K562 (cell line): ENCODE data around the gene NUP62. TPM values are rescaled to one million over a fixed set of nuclear protein-coding genes. Genes with fewer than 3 reads are reported as not detected.

Source experiments
- BRF1 ChIP-seq: IDR thresholded peaks from 3 replicates; pipeline ENCODE4 v1.6.1; 2011; ENCODE audit warnings: borderline replicate concordance, mild to moderate bottlenecking; ENCODE audit not compliant: insufficient read length; ENCODE audit errors: extremely low read depth
- HDAC8 ChIP-seq: fragments of 450-650 bp; IDR thresholded peaks from 2 replicates; pipeline ENCODE4 v1.6.1; 2016; ENCODE audit warnings: mild to moderate bottlenecking, missing genetic modification characterization, moderate library complexity, missing compliant biosample characterization
- HMGN3 ChIP-seq: IDR thresholded peaks from 2 replicates; pipeline ENCODE4 v1.6.1; 2011; ENCODE audit warnings: borderline replicate concordance, low read depth, mild to moderate bottlenecking, mixed read lengths, low read length; ENCODE audit not compliant: insufficient read length; ENCODE audit errors: extremely low read depth
- HOXB6 ChIP-seq: fragments of 250-450 bp; sonication (Bioruptor Pico); IDR thresholded peaks from 2 replicates; pipeline ENCODE4 v1.5.1; 2022; ENCODE audit warnings: mild to moderate bottlenecking, borderline replicate concordance
- NFIC ChIP-seq: fragments of 450-650 bp; IDR thresholded peaks from 2 replicates; pipeline ENCODE4 v1.6.1; 2017; ENCODE audit warnings: mild to moderate bottlenecking, inconsistent platforms
- PHB2 ChIP-seq: fragments of 450-650 bp; IDR thresholded peaks from 2 replicates; pipeline ENCODE4 v1.6.1; 2017; ENCODE audit warnings: low read depth
- STAT5A ChIP-seq: IDR thresholded peaks from 2 replicates; pipeline ENCODE4 v1.6.1; 2012; ENCODE audit warnings: low read length, inconsistent platforms, borderline replicate concordance
- ZNF75A ChIP-seq: fragments of 450-650 bp; formaldehyde crosslinking; IDR thresholded peaks from 2 replicates; pipeline ENCODE4 v1.4.0; 2020; ENCODE audit warnings: mild to moderate bottlenecking
- polyA plus RNA-seq, 8 experiments: library from polyadenylated mRNA; depleted of rRNA in 4 of 8; stranded (reverse) in 5 of 8; unstranded in 3 of 8; fragments of >200 nt; fragmentation: Nextera tagmentation in 2 of 8; fragmentation: Illumina TruSeq in 1 of 8; extraction: Ambion mirVana in 2 of 8; extraction: Trizol in 1 of 8; gene quantifications; 2 replicates each; pipeline versions ENCODE4 v1.2.1 to v1.2.3, GENCODE V29; 2011 to 2014; ENCODE audit warnings: inconsistent platforms in 1 of 8, missing spikeins in 1 of 8
- total RNA-seq, 7 experiments: library from RNA; depleted of rRNA in 6 of 7; stranded (reverse); fragments of >200 nt in 6 of 7; fragmentation: Illumina TruSeq in 2 of 7; extraction: Trizol in 2 of 7; gene quantifications; 2 replicates each; pipeline versions ENCODE4 v1.2.1 to v1.2.3, GENCODE V29; 2011 to 2021; ENCODE audit warnings: low replicate concordance in 1 of 7
- TF ChIP-seq, protein P1 (sequence below), 2 experiments: fragments of 450-650 bp; IDR thresholded peaks; 2 replicates each; pipeline ENCODE4 v1.6.1; 2018; ENCODE audit warnings: mild to moderate bottlenecking in 2 of 2, low read depth in 1 of 2; ENCODE audit not compliant: partially characterized antibody in 2 of 2
- TF ChIP-seq, protein P2 (sequence below): fragments of 450-650 bp; formaldehyde crosslinking; conservative IDR thresholded peaks from 2 replicates; pipeline ENCODE4 v1.4.0; 2022; ENCODE audit warnings: mild to moderate bottlenecking, missing genetic modification characterization
- TF ChIP-seq, protein P3 (sequence below): fragments of 450-650 bp; IDR thresholded peaks from 2 replicates; pipeline ENCODE4 v1.6.1; 2016; ENCODE audit warnings: mild to moderate bottlenecking, moderate library complexity

Gene NUP62
- total and polyA plus RNA-seq, 9 of the 15 experiments (the other 6 are each of a cell fraction or from before 2014, with no cell fraction given): 16.9 to 109 (median 66.0) TPM

DNA sequence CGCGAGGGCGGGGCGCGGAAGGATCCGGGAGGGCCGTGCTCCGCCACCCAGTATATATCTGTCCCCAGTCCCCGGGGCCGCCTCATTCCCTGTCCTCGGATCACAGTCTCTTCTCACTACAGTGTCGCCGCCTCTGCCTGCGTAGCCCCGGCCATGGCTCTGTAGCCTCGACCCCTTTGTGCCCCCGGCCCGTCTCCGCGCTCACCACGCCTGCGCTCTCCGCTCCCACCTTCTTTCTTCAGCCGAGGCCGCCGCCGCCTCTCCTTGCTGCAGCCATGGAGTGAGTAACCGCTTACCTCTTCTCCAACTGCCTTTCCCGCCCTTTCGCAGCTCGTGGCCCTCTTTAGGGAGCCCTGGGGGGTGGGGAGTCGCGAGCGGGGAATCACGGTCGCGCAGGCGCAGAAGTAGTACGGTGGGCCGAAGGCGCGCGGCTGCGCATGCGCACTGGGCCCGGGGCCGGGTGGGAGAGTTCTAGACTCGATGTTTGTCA, at the start of gene NUP62, which contains the start of gene ATF5 (continued):
- TF ChIP-seq, protein P1, sequence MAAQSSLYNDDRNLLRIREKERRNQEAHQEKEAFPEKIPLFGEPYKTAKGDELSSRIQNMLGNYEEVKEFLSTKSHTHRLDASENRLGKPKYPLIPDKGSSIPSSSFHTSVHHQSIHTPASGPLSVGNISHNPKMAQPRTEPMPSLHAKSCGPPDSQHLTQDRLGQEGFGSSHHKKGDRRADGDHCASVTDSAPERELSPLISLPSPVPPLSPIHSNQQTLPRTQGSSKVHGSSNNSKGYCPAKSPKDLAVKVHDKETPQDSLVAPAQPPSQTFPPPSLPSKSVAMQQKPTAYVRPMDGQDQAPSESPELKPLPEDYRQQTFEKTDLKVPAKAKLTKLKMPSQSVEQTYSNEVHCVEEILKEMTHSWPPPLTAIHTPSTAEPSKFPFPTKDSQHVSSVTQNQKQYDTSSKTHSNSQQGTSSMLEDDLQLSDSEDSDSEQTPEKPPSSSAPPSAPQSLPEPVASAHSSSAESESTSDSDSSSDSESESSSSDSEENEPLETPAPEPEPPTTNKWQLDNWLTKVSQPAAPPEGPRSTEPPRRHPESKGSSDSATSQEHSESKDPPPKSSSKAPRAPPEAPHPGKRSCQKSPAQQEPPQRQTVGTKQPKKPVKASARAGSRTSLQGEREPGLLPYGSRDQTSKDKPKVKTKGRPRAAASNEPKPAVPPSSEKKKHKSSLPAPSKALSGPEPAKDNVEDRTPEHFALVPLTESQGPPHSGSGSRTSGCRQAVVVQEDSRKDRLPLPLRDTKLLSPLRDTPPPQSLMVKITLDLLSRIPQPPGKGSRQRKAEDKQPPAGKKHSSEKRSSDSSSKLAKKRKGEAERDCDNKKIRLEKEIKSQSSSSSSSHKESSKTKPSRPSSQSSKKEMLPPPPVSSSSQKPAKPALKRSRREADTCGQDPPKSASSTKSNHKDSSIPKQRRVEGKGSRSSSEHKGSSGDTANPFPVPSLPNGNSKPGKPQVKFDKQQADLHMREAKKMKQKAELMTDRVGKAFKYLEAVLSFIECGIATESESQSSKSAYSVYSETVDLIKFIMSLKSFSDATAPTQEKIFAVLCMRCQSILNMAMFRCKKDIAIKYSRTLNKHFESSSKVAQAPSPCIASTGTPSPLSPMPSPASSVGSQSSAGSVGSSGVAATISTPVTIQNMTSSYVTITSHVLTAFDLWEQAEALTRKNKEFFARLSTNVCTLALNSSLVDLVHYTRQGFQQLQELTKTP (IDR thresholded peaks at IDR 0.05; ENCODE audit: low read depth in 1 of 2, partially characterized antibody in 2 of 2): peak; percentile 86 to 94
- no peak for TF ChIP-seq STAT5A
- TF ChIP-seq, protein P2, sequence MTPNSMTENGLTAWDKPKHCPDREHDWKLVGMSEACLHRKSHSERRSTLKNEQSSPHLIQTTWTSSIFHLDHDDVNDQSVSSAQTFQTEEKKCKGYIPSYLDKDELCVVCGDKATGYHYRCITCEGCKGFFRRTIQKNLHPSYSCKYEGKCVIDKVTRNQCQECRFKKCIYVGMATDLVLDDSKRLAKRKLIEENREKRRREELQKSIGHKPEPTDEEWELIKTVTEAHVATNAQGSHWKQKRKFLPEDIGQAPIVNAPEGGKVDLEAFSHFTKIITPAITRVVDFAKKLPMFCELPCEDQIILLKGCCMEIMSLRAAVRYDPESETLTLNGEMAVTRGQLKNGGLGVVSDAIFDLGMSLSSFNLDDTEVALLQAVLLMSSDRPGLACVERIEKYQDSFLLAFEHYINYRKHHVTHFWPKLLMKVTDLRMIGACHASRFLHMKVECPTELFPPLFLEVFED: peak; percentile 95
- TF ChIP-seq HDAC8: 0 out of 2 replicates have a peak, but pooled peaks have one; percentile 33
- peak; percentile 51 for TF ChIP-seq HMGN3
- TF ChIP-seq ZNF75A (CRISPR knock-in tag): no peak
- TF ChIP-seq BRF1: no peak
- TF ChIP-seq PHB2: no peak; the same call in 1 of the 2 replicates
- TF ChIP-seq, protein P3, sequence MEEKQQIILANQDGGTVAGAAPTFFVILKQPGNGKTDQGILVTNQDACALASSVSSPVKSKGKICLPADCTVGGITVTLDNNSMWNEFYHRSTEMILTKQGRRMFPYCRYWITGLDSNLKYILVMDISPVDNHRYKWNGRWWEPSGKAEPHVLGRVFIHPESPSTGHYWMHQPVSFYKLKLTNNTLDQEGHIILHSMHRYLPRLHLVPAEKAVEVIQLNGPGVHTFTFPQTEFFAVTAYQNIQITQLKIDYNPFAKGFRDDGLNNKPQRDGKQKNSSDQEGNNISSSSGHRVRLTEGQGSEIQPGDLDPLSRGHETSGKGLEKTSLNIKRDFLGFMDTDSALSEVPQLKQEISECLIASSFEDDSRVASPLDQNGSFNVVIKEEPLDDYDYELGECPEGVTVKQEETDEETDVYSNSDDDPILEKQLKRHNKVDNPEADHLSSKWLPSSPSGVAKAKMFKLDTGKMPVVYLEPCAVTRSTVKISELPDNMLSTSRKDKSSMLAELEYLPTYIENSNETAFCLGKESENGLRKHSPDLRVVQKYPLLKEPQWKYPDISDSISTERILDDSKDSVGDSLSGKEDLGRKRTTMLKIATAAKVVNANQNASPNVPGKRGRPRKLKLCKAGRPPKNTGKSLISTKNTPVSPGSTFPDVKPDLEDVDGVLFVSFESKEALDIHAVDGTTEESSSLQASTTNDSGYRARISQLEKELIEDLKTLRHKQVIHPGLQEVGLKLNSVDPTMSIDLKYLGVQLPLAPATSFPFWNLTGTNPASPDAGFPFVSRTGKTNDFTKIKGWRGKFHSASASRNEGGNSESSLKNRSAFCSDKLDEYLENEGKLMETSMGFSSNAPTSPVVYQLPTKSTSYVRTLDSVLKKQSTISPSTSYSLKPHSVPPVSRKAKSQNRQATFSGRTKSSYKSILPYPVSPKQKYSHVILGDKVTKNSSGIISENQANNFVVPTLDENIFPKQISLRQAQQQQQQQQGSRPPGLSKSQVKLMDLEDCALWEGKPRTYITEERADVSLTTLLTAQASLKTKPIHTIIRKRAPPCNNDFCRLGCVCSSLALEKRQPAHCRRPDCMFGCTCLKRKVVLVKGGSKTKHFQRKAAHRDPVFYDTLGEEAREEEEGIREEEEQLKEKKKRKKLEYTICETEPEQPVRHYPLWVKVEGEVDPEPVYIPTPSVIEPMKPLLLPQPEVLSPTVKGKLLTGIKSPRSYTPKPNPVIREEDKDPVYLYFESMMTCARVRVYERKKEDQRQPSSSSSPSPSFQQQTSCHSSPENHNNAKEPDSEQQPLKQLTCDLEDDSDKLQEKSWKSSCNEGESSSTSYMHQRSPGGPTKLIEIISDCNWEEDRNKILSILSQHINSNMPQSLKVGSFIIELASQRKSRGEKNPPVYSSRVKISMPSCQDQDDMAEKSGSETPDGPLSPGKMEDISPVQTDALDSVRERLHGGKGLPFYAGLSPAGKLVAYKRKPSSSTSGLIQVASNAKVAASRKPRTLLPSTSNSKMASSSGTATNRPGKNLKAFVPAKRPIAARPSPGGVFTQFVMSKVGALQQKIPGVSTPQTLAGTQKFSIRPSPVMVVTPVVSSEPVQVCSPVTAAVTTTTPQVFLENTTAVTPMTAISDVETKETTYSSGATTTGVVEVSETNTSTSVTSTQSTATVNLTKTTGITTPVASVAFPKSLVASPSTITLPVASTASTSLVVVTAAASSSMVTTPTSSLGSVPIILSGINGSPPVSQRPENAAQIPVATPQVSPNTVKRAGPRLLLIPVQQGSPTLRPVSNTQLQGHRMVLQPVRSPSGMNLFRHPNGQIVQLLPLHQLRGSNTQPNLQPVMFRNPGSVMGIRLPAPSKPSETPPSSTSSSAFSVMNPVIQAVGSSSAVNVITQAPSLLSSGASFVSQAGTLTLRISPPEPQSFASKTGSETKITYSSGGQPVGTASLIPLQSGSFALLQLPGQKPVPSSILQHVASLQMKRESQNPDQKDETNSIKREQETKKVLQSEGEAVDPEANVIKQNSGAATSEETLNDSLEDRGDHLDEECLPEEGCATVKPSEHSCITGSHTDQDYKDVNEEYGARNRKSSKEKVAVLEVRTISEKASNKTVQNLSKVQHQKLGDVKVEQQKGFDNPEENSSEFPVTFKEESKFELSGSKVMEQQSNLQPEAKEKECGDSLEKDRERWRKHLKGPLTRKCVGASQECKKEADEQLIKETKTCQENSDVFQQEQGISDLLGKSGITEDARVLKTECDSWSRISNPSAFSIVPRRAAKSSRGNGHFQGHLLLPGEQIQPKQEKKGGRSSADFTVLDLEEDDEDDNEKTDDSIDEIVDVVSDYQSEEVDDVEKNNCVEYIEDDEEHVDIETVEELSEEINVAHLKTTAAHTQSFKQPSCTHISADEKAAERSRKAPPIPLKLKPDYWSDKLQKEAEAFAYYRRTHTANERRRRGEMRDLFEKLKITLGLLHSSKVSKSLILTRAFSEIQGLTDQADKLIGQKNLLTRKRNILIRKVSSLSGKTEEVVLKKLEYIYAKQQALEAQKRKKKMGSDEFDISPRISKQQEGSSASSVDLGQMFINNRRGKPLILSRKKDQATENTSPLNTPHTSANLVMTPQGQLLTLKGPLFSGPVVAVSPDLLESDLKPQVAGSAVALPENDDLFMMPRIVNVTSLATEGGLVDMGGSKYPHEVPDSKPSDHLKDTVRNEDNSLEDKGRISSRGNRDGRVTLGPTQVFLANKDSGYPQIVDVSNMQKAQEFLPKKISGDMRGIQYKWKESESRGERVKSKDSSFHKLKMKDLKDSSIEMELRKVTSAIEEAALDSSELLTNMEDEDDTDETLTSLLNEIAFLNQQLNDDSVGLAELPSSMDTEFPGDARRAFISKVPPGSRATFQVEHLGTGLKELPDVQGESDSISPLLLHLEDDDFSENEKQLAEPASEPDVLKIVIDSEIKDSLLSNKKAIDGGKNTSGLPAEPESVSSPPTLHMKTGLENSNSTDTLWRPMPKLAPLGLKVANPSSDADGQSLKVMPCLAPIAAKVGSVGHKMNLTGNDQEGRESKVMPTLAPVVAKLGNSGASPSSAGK: peak; percentile 99
- TF ChIP-seq HOXB6 (CRISPR knock-in tag): no peak
- no peak; the same call in 1 of the 2 replicates for TF ChIP-seq NFIC
